ENCODE data around the gene TRRAP. TPM values are rescaled to one million over a fixed set of nuclear protein-coding genes. Genes with fewer than 3 reads are reported as not detected.

The TRRAP gene
- total RNA-seq, 1 experiment from 2014 or later = 26.1 TPM

- Histone ChIP-seq H4K20me1 (ENCODE audit: insufficient read depth, low read depth, low read length) (0 out of 2 replicates have a peak, but pooled peaks cover 7% of the 10 kb centered on the region), H3K79me2 (ENCODE audit: low read length) (no peaks in the 10 kb centered on the region), H2AFZ (ENCODE audit: low read length) (no peak overlapping the region)
Measured at GRCh38 chr7:98981701-98982100, 103.4 kb downstream of the TRRAP start.

DNA sequence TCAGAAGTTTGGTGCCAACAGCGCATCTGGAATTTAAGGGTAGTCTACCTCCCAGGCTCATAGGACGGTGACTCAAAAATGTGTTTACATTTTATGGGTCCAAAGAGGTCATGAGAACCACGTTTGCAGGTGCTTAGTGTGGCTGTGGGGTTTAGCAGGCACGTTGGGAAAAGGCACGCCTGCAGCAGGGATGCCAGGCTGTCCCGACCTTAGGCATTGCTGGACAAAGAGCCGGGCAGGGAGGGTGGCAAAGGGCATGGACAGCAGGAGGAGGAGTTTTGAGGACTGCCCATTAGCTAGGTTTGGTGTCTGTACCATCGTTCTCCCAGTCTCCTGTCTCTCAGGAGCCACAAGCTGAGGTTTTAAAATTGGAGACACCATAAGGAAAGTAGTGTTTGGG is 104.4 kb downstream of the TRRAP start:
- Histone ChIP-seq H3K79me2 (ENCODE audit: low read length) (no peaks in the 10 kb centered on the region), H3K9me2 (replicated peaks; ENCODE audit: insufficient read depth, low read length) (no peaks in the 10 kb centered on the region), H3K9ac (ENCODE audit: low read length) (no peak overlapping the region), H3K36me3 (ENCODE audit: insufficient read depth, low read length) (peaks cover 69% of the 10 kb centered on the region), H3K27me3 (ENCODE audit: low read length) (no peaks in the 10 kb centered on the region), H4K20me1 (ENCODE audit: insufficient read depth, low read depth, low read length) (0 out of 2 replicates have a peak, but pooled peaks cover 7% of the 10 kb centered on the region), H3K9me3 (ENCODE audit: low read length) (no peaks in the 10 kb centered on the region), H3K27ac (ENCODE audit: low read length) (no peak overlapping the region), H2AFZ (ENCODE audit: low read length) (no peak overlapping the region), H3K4me1 (ENCODE audit: low read length) (no peaks in the 10 kb centered on the region), H3K4me3 (ENCODE audit: low read length) (no peak overlapping the region), H3K4me2 (ENCODE audit: low read depth, low read length, poor library complexity, severe bottlenecking) (no peak overlapping the region)
- no peak for DNase-seq

More at GRCh38 chr7:98981701-98982100, 103.4 kb downstream of the TRRAP start:
- Histone ChIP-seq H3K4me3 (ENCODE audit: low read length) (no peak overlapping the region), H3K27ac (ENCODE audit: low read length) (no peak overlapping the region), H3K4me2 (ENCODE audit: low read depth, low read length, poor library complexity, severe bottlenecking) (no peak overlapping the region), H3K27me3 (ENCODE audit: low read length) (no peaks in the 10 kb centered on the region), H3K36me3 (ENCODE audit: insufficient read depth, low read length) (peaks cover 66% of the 10 kb centered on the region), H3K9me2 (replicated peaks; ENCODE audit: insufficient read depth, low read length) (no peaks in the 10 kb centered on the region), H3K4me1 (ENCODE audit: low read length) (no peaks in the 10 kb centered on the region), H3K9me3 (ENCODE audit: low read length) (no peaks in the 10 kb centered on the region), H3K9ac (ENCODE audit: low read length) (no peak overlapping the region)
- DNase-seq = no peak

DNA sequence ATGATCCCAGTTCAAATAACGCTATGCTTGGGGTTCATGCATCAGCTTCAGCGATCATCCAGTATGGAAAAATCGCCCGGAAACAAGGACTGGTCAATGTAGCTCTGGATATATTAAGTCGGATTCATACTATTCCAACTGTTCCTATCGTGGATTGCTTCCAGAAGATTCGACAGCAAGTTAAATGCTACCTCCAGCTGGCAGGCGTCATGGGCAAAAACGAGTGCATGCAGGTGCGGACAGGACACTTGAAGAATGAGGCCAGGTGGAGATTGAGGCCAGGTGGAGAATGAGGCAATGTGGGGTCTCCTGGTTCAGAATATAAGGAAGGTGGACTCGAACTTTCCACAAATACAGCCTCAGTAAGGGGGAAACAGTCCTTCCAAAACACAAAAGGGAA is 105.8 kb downstream of the TRRAP start:
- Histone ChIP-seq H3K9ac (ENCODE audit: low read length) (no peak overlapping the region), H3K9me2 (replicated peaks; ENCODE audit: insufficient read depth, low read length) (no peaks in the 10 kb centered on the region), H3K4me3 (ENCODE audit: low read length) (no peak overlapping the region), H3K36me3 (ENCODE audit: insufficient read depth, low read length) (peaks cover 69% of the 10 kb centered on the region), H3K79me2 (ENCODE audit: low read length) (no peaks in the 10 kb centered on the region), H3K9me3 (ENCODE audit: low read length) (no peaks in the 10 kb centered on the region), H3K4me1 (ENCODE audit: low read length) (no peaks in the 10 kb centered on the region), H3K27ac (ENCODE audit: low read length) (no peak overlapping the region), H3K27me3 (ENCODE audit: low read length) (no peaks in the 10 kb centered on the region), H3K4me2 (ENCODE audit: low read depth, low read length, poor library complexity, severe bottlenecking) (no peak overlapping the region), H4K20me1 (ENCODE audit: insufficient read depth, low read depth, low read length) (no peaks in the 10 kb centered on the region), H2AFZ (ENCODE audit: low read length) (no peak overlapping the region)
- no peak for DNase-seq

- Histone ChIP-seq H3K4me1 (ENCODE audit: low read length) (no peaks in the 10 kb centered on the region), H3K36me3 (ENCODE audit: insufficient read depth, low read length) (peaks cover 67% of the 10 kb centered on the region), H3K79me2 (ENCODE audit: low read length) (no peaks in the 10 kb centered on the region), H3K9me2 (replicated peaks; ENCODE audit: insufficient read depth, low read length) (no peaks in the 10 kb centered on the region), H3K4me2 (ENCODE audit: low read depth, low read length, poor library complexity, severe bottlenecking) (no peak overlapping the region), H2AFZ (ENCODE audit: low read length) (no peak overlapping the region), H4K20me1 (ENCODE audit: insufficient read depth, low read depth, low read length) (no peaks in the 10 kb centered on the region), H3K27ac (ENCODE audit: low read length) (no peak overlapping the region), H3K9ac (ENCODE audit: low read length) (no peak overlapping the region), H3K27me3 (ENCODE audit: low read length) (no peaks in the 10 kb centered on the region), H3K4me3 (ENCODE audit: low read length) (no peak overlapping the region), H3K9me3 (ENCODE audit: low read length) (no peaks in the 10 kb centered on the region)
- DNase-seq = no peak
Measured at GRCh38 chr7:98985406-98985805, 107.1 kb downstream of the TRRAP start.

DNA sequence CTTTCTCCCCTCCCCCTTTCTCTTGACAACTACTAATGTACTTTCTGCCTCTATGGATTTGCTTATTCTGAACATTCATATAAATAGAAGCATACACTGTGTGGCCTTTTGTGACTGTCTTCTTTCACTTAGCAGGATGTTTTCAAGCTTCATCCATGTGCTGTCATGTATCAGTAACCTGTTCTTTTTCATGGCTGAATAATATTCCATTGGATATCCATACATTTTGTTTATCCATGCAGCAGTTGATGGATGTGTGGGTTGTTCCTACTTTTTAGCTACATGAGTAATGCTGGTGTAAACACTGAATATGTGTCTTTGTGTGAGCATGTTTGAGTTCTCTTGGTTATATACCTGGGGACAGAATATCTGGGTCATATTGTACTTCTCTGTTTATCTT is 107.6 kb downstream of the TRRAP start:
- H3K4me3 ChIP-seq (ENCODE audit: low read length) = no peak overlapping the region
- no peak overlapping the region for H3K4me2 ChIP-seq (ENCODE audit: low read depth, low read length, poor library complexity, severe bottlenecking)
- H2AFZ ChIP-seq (ENCODE audit: low read length) = no peak overlapping the region
- DNase-seq = no peak
- H3K9me3 ChIP-seq (ENCODE audit: low read length) = no peaks in the 10 kb centered on the region
- H3K36me3 ChIP-seq (ENCODE audit: insufficient read depth, low read length) = peaks cover 66% of the 10 kb centered on the region
- no peak overlapping the region for H3K9ac ChIP-seq (ENCODE audit: low read length)
- no peak overlapping the region for H3K27ac ChIP-seq (ENCODE audit: low read length)
- no peaks in the 10 kb centered on the region for H4K20me1 ChIP-seq (ENCODE audit: insufficient read depth, low read depth, low read length)
- no peaks in the 10 kb centered on the region for H3K79me2 ChIP-seq (ENCODE audit: low read length)
- no peaks in the 10 kb centered on the region for H3K9me2 ChIP-seq (replicated peaks; ENCODE audit: insufficient read depth, low read length)
- H3K4me1 ChIP-seq (ENCODE audit: low read length) = no peaks in the 10 kb centered on the region
- no peaks in the 10 kb centered on the region for H3K27me3 ChIP-seq (ENCODE audit: low read length)

DNA sequence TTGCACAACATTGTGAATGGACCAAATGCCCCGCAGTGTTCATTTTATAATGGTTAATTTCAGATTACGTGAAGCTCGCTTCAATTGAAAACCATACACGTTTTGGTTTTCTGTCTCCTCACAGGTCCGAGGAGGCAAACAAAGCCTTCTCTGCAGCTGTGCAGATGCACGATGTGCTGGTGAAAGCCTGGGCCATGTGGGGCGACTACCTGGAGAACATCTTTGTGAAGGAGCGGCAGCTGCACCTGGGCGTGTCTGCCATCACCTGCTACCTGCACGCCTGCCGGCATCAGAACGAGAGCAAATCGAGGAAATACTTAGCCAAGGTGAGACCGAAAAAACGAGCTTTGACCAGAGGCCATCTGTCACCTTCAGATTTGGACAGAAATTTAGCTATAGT is 110.3 kb downstream of the TRRAP start:
- no peak overlapping the region for H3K27ac ChIP-seq (ENCODE audit: low read length)
- no peaks in the 10 kb centered on the region for H3K9me3 ChIP-seq (ENCODE audit: low read length)
- H3K9ac ChIP-seq (ENCODE audit: low read length) = no peak overlapping the region
- H3K4me1 ChIP-seq (ENCODE audit: low read length) = no peaks in the 10 kb centered on the region
- H3K27me3 ChIP-seq (ENCODE audit: low read length) = no peaks in the 10 kb centered on the region
- no peak overlapping the region for H3K4me3 ChIP-seq (ENCODE audit: low read length)
- peaks cover 74% of the 10 kb centered on the region for H3K36me3 ChIP-seq (ENCODE audit: insufficient read depth, low read length)
- no peak for DNase-seq
- H3K9me2 ChIP-seq (replicated peaks; ENCODE audit: insufficient read depth, low read length) = no peaks in the 10 kb centered on the region
- H2AFZ ChIP-seq (ENCODE audit: low read length) = no peak overlapping the region
- H4K20me1 ChIP-seq (ENCODE audit: insufficient read depth, low read depth, low read length) = no peaks in the 10 kb centered on the region
- H3K79me2 ChIP-seq (ENCODE audit: low read length) = no peaks in the 10 kb centered on the region
- no peak overlapping the region for H3K4me2 ChIP-seq (ENCODE audit: low read depth, low read length, poor library complexity, severe bottlenecking)

DNA sequence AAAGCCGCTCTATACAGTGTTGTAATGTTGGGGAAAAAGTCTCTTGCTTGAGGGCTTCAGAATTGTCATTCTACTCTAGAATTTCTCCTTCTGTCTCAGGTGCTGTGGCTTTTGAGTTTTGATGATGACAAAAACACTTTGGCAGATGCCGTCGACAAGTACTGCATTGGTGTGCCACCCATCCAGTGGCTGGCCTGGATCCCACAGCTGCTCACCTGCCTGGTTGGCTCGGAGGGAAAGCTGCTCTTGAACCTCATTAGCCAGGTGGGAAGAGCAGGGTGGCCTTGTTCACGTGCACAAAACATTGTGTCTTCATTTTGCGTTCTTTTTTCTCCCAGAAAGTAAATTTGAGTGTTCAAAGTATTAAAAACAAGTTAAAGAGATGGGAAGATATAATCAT is 112.0 kb downstream of the TRRAP start:
- Histone ChIP-seq H3K4me3 (ENCODE audit: low read length) (no peak overlapping the region), H3K36me3 (ENCODE audit: insufficient read depth, low read length) (peaks cover 63% of the 10 kb centered on the region), H3K27ac (ENCODE audit: low read length) (no peak overlapping the region), H3K9ac (ENCODE audit: low read length) (no peak overlapping the region), H3K4me2 (ENCODE audit: low read depth, low read length, poor library complexity, severe bottlenecking) (no peak overlapping the region), H3K79me2 (ENCODE audit: low read length) (no peaks in the 10 kb centered on the region), H2AFZ (ENCODE audit: low read length) (no peak overlapping the region), H3K9me3 (ENCODE audit: low read length) (no peaks in the 10 kb centered on the region), H3K27me3 (ENCODE audit: low read length) (no peaks in the 10 kb centered on the region), H3K9me2 (replicated peaks; ENCODE audit: insufficient read depth, low read length) (no peaks in the 10 kb centered on the region), H3K4me1 (ENCODE audit: low read length) (no peaks in the 10 kb centered on the region), H4K20me1 (ENCODE audit: insufficient read depth, low read depth, low read length) (no peaks in the 10 kb centered on the region)
- no peak for DNase-seq

GRCh38 chr7:98991141-98991540 is 112.8 kb downstream of the TRRAP start:
- H4K20me1 ChIP-seq (ENCODE audit: insufficient read depth, low read depth, low read length) = no peaks in the 10 kb centered on the region
- DNase-seq = no peak
- H3K27ac ChIP-seq (ENCODE audit: low read length) = no peak overlapping the region
- H3K27me3 ChIP-seq (ENCODE audit: low read length) = no peaks in the 10 kb centered on the region
- no peak overlapping the region for H3K9ac ChIP-seq (ENCODE audit: low read length)
- no peak overlapping the region for H2AFZ ChIP-seq (ENCODE audit: low read length)
- no peaks in the 10 kb centered on the region for H3K9me2 ChIP-seq (replicated peaks; ENCODE audit: insufficient read depth, low read length)
- no peak overlapping the region for H3K4me2 ChIP-seq (ENCODE audit: low read depth, low read length, poor library complexity, severe bottlenecking)
- H3K36me3 ChIP-seq (ENCODE audit: insufficient read depth, low read length) = peaks cover 60% of the 10 kb centered on the region
- no peaks in the 10 kb centered on the region for H3K9me3 ChIP-seq (ENCODE audit: low read length)
- H3K4me1 ChIP-seq (ENCODE audit: low read length) = no peaks in the 10 kb centered on the region
- no peaks in the 10 kb centered on the region for H3K79me2 ChIP-seq (ENCODE audit: low read length)
- H3K4me3 ChIP-seq (ENCODE audit: low read length) = no peak overlapping the region

- Histone ChIP-seq H3K79me2 (ENCODE audit: low read length) (no peaks in the 10 kb centered on the region), H3K27me3 (ENCODE audit: low read length) (no peaks in the 10 kb centered on the region), H3K9me3 (ENCODE audit: low read length) (no peaks in the 10 kb centered on the region), H2AFZ (ENCODE audit: low read length) (no peak overlapping the region), H3K4me2 (ENCODE audit: low read depth, low read length, poor library complexity, severe bottlenecking) (no peak overlapping the region), H3K27ac (ENCODE audit: low read length) (no peak overlapping the region), H4K20me1 (ENCODE audit: insufficient read depth, low read depth, low read length) (no peaks in the 10 kb centered on the region), H3K9me2 (replicated peaks; ENCODE audit: insufficient read depth, low read length) (no peaks in the 10 kb centered on the region), H3K4me1 (ENCODE audit: low read length) (no peaks in the 10 kb centered on the region), H3K4me3 (ENCODE audit: low read length) (no peak overlapping the region), H3K9ac (ENCODE audit: low read length) (no peak overlapping the region), H3K36me3 (ENCODE audit: insufficient read depth, low read length) (peaks cover 52% of the 10 kb centered on the region)
- DNase-seq = no peak
Measured at GRCh38 chr7:98992076-98992475, 113.7 kb downstream of the TRRAP start.

Measured in Karpas-422 (cell line).